Endothelial cell of umbilical vein (primary cell): Measurements from ENCODE around the gene TAF12. TPM values are rescaled to one million over a fixed set of nuclear protein-coding genes. Genes with fewer than 3 reads are reported as not detected.
A peak's percentile ranks its signal among the peaks of the same experiment; 100 is the strongest.

Source experiments
- BruUV-seq: library from RNA; stranded (reverse); fragments of 400-500 nt; replicated peaks from 2 replicates; lab custom pipeline; 2021; lab: Mats Ljungman, UMichigan
- CTCF ChIA-PET: fragments of 300-600, 350-600 bp; sonication (Branson Sonifier 250); formaldehyde crosslinking; loops from one replicate; lab custom pipeline; 2021; ENCODE audit warnings: antibody characterized with exemption, inconsistent platforms; lab: Charles Lee
- POLR2A ChIA-PET: fragments of 300-600, 350-600 bp; sonication (Branson Sonifier 250); formaldehyde crosslinking; loops from one replicate; lab custom pipeline; 2021; ENCODE audit warnings: antibody characterized with exemption, inconsistent platforms; lab: Charles Lee
- DNase-seq: peaks from one replicate; pipeline ENCODE4 v3.0.0-alpha.2; 2011; ENCODE audit warnings: low read depth, low spot score
- FAIRE-seq: peaks from 2 replicates; lab custom pipeline; 2011; peaks lifted over from hg19 to GRCh38; lab: Jason Lieb, UNC
- H2AFZ ChIP-seq: 2 replicates; pipeline ENCODE4 v1.6.0; 2012; ENCODE audit warnings: low read depth, low read length, control low read depth, inconsistent platforms
- H3K27ac ChIP-seq: 2 replicates; pipeline ENCODE4 v1.5.1; 2011; ENCODE audit warnings: low read depth, mild to moderate bottlenecking, control low read depth, low read length, moderate library complexity; ENCODE audit not compliant: insufficient read depth
- H3K27me3 ChIP-seq, 2 experiments: 2 replicates each; pipeline versions ENCODE4 v1.6.0 to v1.6.1; 2011; ENCODE audit warnings: low read length in 2 of 2, mixed read lengths in 1 of 2; ENCODE audit not compliant: control insufficient read depth in 2 of 2, insufficient read depth in 2 of 2
- H3K36me3 ChIP-seq, 2 experiments: 2 replicates in 1 of 2; 3 replicates in 1 of 2; pipeline ENCODE4 v1.5.1; 2011; ENCODE audit warnings: low read length in 2 of 2, mild to moderate bottlenecking in 1 of 2, moderate library complexity in 1 of 2; ENCODE audit not compliant: control insufficient read depth in 2 of 2, insufficient read depth in 2 of 2; ENCODE audit errors: extremely low read depth in 1 of 2
- H3K4me1 ChIP-seq: 3 replicates; pipeline ENCODE4 v1.5.1; 2011; ENCODE audit warnings: mild to moderate bottlenecking, low read length; ENCODE audit not compliant: control insufficient read depth, insufficient read depth; ENCODE audit errors: extremely low read depth
- H3K4me2 ChIP-seq: 2 replicates; pipeline ENCODE4 v1.6.1; 2011; ENCODE audit warnings: low read length, control low read depth, mixed read lengths; ENCODE audit not compliant: insufficient read depth
- H3K4me3 ChIP-seq, 3 experiments: fragments of 200-600 bp in 1 of 3; sonication (generic), shearing (Covaris generic) in 1 of 3; replicated peaks in 1 of 3; 2 replicates each; pipeline ENCODE4 v1.5.1; 2011 to 2016; ENCODE audit warnings: control low read depth in 3 of 3, low read length in 3 of 3, mild to moderate bottlenecking in 2 of 3, inconsistent platforms in 1 of 3, low read depth in 1 of 3, moderate library complexity in 1 of 3; ENCODE audit not compliant: insufficient read depth in 1 of 3
- H3K79me2 ChIP-seq: 2 replicates; pipeline ENCODE4 v1.6.0; 2012; ENCODE audit warnings: low read length, inconsistent platforms; ENCODE audit not compliant: control insufficient read depth, insufficient read depth
- H3K9ac ChIP-seq: replicated peaks from 2 replicates; pipeline ENCODE3; 2011; ENCODE audit warnings: low read length, control low read depth; ENCODE audit not compliant: insufficient read depth; ENCODE audit errors: extremely low read depth
- H3K9me1 ChIP-seq: replicated peaks from 3 replicates; pipeline ENCODE4 v1.6.0; 2011; ENCODE audit warnings: mild to moderate bottlenecking, low read length; ENCODE audit not compliant: control insufficient read depth, insufficient read depth; ENCODE audit errors: extremely low read depth
- H3K9me3 ChIP-seq: replicated peaks from 2 replicates; pipeline ENCODE4 v1.5.1; 2012; ENCODE audit warnings: low read length, inconsistent platforms; ENCODE audit not compliant: control insufficient read depth, insufficient read depth
- H4K20me1 ChIP-seq: replicated peaks from 2 replicates; pipeline ENCODE3; 2011; ENCODE audit warnings: mild to moderate bottlenecking, low read length; ENCODE audit not compliant: control insufficient read depth, insufficient read depth; ENCODE audit errors: extremely low read depth
- EZH2 ChIP-seq: IDR thresholded peaks from 2 replicates; pipeline ENCODE4 v1.6.1; 2012; ENCODE audit warnings: borderline replicate concordance, low read depth, mild to moderate bottlenecking, moderate library complexity, low read length, inconsistent platforms; ENCODE audit not compliant: severe bottlenecking
- FOS ChIP-seq: IDR thresholded peaks from 2 replicates; pipeline ENCODE4 v1.6.1; 2011; ENCODE audit warnings: mild to moderate bottlenecking, low read length, moderate library complexity, borderline replicate concordance; ENCODE audit not compliant: insufficient read depth
- JUN ChIP-seq: IDR thresholded peaks from 2 replicates; pipeline ENCODE4 v1.6.1; 2011; ENCODE audit warnings: borderline replicate concordance, low read depth; ENCODE audit not compliant: insufficient read length, insufficient read depth
- MYC ChIP-seq: IDR thresholded peaks from one replicate; pipeline ENCODE4 v1.6.1; 2011; ENCODE audit warnings: mild to moderate bottlenecking, low read depth, low read length
- POLR2A ChIP-seq: IDR thresholded peaks from 2 replicates; pipeline ENCODE4 v1.6.1; 2012; ENCODE audit warnings: low read depth, mild to moderate bottlenecking, control low read depth, low read length
- POLR2AphosphoS5 ChIP-seq: IDR thresholded peaks from 2 replicates; pipeline ENCODE4 v1.6.1; 2012; ENCODE audit warnings: low read depth, mild to moderate bottlenecking, control low read depth, low read length, moderate library complexity; ENCODE audit not compliant: insufficient read depth
- dilution Hi-C: fragments of 300-500 bp; cut with MboI; formaldehyde crosslinking; loops from one replicate; pipeline ENCODE4 v1.15.0; 2019; ENCODE audit warnings: low sequenced_read_pairs; ENCODE audit not compliant: extremely low pct_ligation_motif_present
- intact Hi-C: fragments of 100-400 bp; cut with micrococcal nuclease; formaldehyde crosslinking; loops from one replicate; pipeline ENCODE4 v1.10.0; 2022
- polyA plus RNA-seq, 4 experiments: library from polyadenylated mRNA; depleted of rRNA in 3 of 4; stranded (reverse) in 3 of 4; unstranded in 1 of 4; fragments of >200 nt; gene quantifications; 2 replicates each; pipeline versions ENCODE4 v1.2.1 to v1.2.3, GENCODE V29; 2011 to 2012; ENCODE audit warnings: missing spikeins in 1 of 4
- total RNA-seq: library from RNA; stranded (reverse); gene quantifications from 2 replicates; pipeline ENCODE4 v1.2.3, GENCODE V29; 2021
- TF ChIP-seq, protein P1 (sequence below): IDR thresholded peaks from 2 replicates; pipeline ENCODE4 v1.6.1; 2011; ENCODE audit not compliant: insufficient read depth, insufficient read length
- TF ChIP-seq, protein P2 (sequence below), 2 donors: IDR thresholded peaks; 1 replicate in 1 of 2; 2 replicates in 1 of 2; pipeline ENCODE4 v1.5.1; 2011; ENCODE audit warnings: low read length in 2 of 2, mild to moderate bottlenecking in 2 of 2, moderate library complexity in 2 of 2, control low read depth in 1 of 2, inconsistent platforms in 1 of 2, low read depth in 1 of 2; ENCODE audit not compliant: insufficient read depth in 1 of 2; ENCODE audit errors: extremely low read depth in 1 of 2

TAF12 gene
- total and polyA plus RNA-seq, 2 donors (not counting 3 experiments of a cell fraction or from before 2014, with no cell fraction given), result 17.7 to 18.2 TPM

DNA sequence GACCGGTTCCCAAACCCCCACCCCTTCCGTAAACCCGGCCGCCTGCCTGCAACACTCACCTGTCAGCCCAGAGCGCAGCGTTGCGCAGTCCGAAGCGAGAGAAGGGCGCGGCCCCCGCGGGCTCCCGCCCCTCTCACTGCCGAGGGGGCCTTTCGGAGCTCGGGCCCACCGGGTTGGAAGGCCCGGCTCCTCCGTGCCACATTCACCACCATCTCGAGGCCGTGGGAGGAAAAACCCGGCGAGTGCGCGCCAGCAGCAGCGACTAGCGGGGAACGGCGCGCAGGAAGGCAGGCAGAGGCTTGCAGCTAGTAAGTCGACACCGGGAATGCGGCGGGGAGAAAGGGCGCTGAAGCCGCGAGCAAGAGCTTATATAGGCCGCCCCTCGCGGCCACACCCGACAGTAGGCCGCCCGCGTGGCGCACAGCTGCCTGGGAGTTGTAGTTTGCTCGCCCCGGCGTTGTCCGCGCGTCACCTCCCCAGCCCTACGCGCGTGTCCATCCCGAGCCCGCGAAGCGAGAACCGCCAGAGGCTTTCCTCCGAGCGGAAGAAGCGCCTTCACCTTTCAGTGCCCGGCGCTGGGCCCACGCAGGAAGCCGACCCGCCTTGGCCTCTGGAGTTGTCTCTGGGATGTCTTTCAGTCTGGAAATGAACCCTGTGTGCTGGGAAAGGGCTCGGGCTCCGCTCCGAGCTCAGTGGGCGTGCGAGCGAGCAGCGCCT is 61.2 kb downstream of the TAF12 start:
- Histone ChIP-seq H3K4me2 (peak overlapping the region; percentile 88), H2AFZ (peak overlapping the region; percentile 94), H3K27me3 (no peaks in the 10 kb centered on the region), H3K4me3 (peak overlapping the region; percentile 75 to 98 (median 92)), H3K4me1 (peaks cover 31% of the 10 kb centered on the region), H4K20me1 (peaks cover 4% of the 10 kb centered on the region), H3K36me3 (peaks cover 18 to 22% of the 10 kb centered on the region in 2 experiments), H3K79me2 (peaks cover 32% of the 10 kb centered on the region), H3K9ac (peak overlapping the region; percentile 82), H3K9me1 (no peaks in the 10 kb centered on the region), H3K27ac (peak overlapping the region; percentile 65), H3K9me3 (no peaks in the 10 kb centered on the region)
- TF ChIP-seq JUN (no peak), POLR2AphosphoS5 (peak; percentile 100), MYC (peak; percentile 37), POLR2A (peak; percentile 100), EZH2 (no peak), FOS (peak; percentile 6)
- TF ChIP-seq, protein P1, sequence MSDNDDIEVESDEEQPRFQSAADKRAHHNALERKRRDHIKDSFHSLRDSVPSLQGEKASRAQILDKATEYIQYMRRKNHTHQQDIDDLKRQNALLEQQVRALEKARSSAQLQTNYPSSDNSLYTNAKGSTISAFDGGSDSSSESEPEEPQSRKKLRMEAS, result peak; percentile 60
- TF ChIP-seq, protein P2, sequence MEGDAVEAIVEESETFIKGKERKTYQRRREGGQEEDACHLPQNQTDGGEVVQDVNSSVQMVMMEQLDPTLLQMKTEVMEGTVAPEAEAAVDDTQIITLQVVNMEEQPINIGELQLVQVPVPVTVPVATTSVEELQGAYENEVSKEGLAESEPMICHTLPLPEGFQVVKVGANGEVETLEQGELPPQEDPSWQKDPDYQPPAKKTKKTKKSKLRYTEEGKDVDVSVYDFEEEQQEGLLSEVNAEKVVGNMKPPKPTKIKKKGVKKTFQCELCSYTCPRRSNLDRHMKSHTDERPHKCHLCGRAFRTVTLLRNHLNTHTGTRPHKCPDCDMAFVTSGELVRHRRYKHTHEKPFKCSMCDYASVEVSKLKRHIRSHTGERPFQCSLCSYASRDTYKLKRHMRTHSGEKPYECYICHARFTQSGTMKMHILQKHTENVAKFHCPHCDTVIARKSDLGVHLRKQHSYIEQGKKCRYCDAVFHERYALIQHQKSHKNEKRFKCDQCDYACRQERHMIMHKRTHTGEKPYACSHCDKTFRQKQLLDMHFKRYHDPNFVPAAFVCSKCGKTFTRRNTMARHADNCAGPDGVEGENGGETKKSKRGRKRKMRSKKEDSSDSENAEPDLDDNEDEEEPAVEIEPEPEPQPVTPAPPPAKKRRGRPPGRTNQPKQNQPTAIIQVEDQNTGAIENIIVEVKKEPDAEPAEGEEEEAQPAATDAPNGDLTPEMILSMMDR (IDR thresholded peaks at IDR 0.05; ENCODE audit: extremely low read depth in 1 of 2, insufficient read depth in 1 of 2, low read depth in 1 of 2, low read length in 2 of 2), result no peak
- FAIRE-seq (peak; percentile 80), DNase-seq (peak; percentile 97)
- BruUV-seq, result no TSS peak
- ChIA-PET POLR2A (interaction anchor here (0.6 to 4.3 kb wide), 35 partner anchors 9 to 421 kb away, joined by 3 to 59 read pairs (median 6); partner anchors contain the start of genes ATP5IF1, MED18, PHACTR4 and RAB42), CTCF (interaction anchor here (0.7 to 4.7 kb wide), 14 partner anchors 9 to 333 kb away, joined by 3 to 44 read pairs (median 6); no protein-coding TSS in a partner anchor)
- intact Hi-C loops, result loop anchor here (1.0 to 2.0 kb wide), 4 partner anchors 28 to 75 kb away; partner anchors contain the start of genes RCC1 and TRNAU1AP
- dilution Hi-C loops, result no loop called here
